Kidney capillary endothelial cell (primary cell): ENCODE measurements around the gene ZCCHC7.

Source experiments
- DNase-seq: peaks from one replicate; pipeline ENCODE4 v3.0.0-alpha.2; 2018; ENCODE audit warnings: low spot score

Gene ZCCHC7

DNA sequence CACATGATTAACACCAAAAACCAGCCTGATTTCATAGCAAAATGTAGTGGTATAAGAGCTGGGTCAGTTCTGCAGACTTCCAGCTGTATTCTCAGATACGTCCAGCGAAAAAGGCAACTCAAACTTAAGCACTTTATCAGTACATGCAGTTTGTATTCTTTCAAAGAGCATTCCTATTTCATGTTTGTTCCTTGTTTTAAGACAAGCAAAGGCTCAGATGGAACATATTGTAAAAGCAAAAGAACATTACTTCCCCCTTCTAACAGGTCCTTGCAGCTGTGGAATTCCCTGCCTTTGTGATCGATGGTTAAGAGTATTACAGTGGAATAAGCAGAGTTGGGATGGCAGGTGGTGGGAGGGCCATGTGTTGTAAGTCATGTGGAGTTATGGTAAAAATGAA is 215.8 kb downstream of the ZCCHC7 start:
- no peak for DNase-seq

DNA sequence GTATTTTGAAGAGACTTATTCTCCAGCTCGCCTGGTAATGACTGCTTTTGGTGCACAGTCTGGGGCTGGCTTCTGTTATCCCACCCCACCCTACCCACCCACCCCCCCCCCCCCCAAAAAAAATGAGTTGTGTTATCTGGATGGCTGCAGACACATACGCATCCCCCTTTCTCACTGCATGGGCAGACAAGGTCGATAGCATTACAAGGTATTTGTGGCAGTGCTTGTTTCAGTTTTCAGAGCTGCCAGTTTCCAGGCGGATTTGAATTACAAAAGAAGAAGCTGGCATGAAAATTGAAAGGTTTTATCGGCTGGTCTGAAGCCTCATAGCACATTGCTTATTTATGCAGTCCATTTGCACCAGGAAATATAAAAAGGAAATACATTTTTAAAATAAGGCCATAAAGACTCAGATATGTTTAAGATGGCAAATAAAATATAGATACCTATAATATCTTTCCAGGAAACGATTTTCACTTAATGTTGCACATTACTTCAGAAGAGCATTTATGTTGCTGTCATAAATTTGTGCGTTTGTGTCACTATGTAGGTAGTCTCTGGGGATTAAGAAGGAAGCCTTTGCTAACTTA is 217.0 kb downstream of the ZCCHC7 start:
- no peak for DNase-seq

DNA sequence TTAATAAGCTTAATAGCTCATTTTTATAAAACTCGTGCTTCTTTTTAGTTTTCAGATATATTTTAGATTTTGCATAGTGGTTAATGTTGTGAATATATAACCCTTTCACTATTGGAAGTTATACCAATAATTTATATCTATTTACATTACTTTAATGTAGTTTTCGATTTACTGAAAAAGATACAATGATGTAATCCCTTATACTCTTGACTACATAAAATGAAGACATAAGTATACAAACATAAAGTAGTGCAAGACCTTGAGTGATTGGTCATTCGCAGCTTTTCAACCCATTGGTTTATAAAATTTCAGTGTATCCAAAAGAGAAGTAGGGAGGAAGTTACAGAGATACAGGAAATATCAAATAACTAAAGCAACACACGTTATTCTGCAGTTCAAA is 217.8 kb downstream of the ZCCHC7 start:
- DNase-seq: no peak

DNA sequence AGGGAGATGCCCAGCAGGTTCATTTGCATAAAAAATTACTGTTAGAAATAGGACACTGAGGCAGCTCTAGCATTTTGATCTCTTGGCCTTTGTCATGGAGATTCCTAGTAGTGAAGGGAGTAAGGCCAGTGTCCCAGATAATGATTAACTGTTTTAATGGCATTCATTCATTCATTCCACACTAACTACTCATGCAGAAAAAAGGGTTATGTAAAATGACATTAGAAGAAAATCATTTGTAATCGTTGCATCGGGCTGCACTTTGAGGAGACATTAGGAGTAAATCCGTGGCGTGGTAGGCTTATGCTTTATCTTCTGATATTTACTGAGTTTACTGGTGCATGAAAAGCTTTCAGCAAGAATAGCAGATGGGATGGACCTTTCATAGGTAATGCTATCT is 219.5 kb downstream of the ZCCHC7 start:
- DNase-seq: no peak

DNA sequence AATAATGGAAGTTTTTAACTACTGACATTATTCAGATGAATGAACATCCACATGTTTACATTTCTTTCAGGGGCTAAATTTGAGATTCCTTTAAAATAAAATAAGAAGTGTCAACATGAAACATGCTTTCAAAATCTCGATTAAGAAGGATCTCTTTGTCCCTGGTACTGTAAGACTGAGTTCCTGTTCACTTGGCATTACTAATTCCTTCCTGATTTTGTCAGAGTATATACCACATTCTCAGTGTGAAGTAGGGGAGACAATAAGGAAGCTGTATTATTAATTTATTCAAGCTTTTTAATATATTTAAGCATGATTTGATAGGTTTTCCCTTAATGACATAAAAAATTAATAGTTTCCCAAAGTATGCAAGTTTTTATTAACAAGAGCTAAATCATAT is 220.6 kb downstream of the ZCCHC7 start:
- DNase-seq: peak; percentile 20

DNA sequence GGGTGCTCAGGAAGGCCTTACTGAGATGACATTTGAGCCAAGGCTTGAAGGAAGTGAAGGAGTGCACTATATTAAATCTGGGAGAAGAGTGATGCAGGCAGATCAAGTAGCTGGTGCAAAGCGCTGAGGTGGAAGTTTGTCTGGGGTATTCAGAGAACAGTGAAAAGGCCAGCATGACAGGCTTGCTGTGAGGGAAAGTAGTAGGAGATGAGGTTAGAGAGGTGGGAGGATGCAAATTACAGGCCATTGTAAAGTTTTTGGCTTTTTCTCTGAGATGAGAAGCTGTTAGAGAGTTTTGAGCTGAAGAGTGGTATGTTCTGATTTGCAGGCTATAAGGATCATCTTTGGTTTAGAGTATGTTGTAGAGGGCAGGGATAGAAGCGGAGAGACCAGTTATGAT is 221.3 kb downstream of the ZCCHC7 start:
- DNase-seq: no peak

DNA sequence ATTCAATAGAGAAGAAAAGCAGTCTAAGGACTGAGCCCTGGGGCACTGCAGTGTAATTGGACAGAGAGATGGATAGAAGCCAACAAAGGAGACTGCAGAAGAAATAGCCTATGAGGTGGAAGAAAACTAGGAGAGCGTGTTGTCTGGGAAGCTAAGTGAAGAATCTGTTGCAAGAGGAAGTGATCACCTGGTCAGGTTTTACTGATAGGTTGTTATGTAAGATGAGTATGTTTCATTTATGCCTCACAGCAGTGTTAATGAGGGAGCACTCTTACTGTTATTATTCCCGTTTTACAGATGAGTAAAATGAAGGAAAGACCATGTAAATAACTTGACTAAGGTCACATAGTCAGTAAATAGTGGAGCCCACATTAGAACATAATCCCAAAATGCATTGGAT is 222.1 kb downstream of the ZCCHC7 start:
- no peak for DNase-seq

DNA sequence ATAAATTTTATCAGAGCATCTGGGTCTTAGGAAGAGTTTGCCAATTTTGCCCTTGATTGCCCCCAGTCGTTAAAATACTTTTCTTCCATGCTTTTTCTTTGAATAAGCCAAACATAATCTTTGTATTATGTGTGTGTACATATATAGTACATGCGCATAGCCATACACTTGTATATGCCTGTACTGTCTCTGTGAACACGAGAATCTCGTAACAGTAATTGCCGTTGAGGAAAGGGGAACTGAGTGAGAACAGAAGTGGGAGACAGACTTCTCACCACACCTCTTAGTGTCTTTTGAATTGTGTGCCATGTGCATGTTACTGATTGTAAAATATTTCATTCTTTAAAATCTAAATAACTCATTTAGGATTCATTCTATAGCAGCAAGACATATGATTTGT is 222.5 kb downstream of the ZCCHC7 start:
- no peak for DNase-seq

DNA sequence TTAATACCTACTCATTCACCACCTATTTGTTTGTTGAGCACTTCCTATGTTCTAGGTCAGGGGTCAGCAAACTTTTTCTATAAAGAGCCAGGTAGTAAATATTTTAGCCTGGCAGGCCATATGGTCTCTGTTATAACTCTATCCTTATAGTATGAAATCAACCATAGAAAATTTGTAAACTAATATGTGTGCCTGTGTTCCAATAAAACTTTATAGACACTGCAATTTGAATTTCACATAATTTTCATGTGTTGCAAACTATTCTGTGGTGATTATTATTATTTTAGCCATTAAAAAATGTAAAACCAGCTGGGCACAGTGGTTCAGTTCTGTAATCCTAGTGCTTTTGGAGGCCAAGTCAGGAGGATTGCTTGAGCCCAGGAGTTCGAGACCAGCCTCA is 223.3 kb downstream of the ZCCHC7 start:
- DNase-seq: no peak

DNA sequence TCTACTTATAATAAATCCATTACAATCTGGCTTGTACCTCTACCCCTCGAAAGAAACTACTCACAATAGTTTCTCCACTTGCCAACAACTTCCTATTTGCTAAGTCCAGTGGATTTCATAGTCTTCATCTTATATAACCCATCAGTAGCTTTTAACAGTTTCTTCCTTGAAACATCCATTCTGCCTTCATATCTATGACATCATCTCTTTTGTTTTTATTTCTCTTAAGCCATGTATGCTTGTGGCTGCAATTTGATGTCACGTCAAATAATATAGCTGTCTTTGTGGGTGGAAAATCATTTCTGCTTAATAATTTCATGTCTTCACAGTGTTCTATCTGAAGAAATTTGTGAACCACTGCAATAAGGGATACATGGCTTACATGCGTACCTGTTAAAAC is 224.7 kb downstream of the ZCCHC7 start:
- no peak for DNase-seq

DNA sequence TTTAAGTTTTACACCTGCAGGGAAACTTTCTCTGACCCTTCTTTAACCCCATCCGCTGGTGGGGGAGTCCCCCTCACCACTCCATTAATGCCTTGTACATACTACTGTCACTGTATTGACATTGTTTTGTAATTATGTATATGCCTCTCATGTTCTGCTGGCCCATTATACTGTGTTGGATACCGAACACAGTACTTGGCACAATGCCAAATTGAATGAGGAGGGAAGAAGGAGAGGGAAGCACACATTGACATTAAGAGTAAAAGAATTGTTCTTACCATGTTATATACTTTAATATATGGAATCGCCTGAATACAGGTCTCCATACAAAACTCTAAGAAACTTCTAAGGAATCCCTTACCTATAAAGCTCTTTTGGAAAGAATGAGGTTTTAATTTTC is 228.5 kb downstream of the ZCCHC7 start:
- no peak for DNase-seq

DNA sequence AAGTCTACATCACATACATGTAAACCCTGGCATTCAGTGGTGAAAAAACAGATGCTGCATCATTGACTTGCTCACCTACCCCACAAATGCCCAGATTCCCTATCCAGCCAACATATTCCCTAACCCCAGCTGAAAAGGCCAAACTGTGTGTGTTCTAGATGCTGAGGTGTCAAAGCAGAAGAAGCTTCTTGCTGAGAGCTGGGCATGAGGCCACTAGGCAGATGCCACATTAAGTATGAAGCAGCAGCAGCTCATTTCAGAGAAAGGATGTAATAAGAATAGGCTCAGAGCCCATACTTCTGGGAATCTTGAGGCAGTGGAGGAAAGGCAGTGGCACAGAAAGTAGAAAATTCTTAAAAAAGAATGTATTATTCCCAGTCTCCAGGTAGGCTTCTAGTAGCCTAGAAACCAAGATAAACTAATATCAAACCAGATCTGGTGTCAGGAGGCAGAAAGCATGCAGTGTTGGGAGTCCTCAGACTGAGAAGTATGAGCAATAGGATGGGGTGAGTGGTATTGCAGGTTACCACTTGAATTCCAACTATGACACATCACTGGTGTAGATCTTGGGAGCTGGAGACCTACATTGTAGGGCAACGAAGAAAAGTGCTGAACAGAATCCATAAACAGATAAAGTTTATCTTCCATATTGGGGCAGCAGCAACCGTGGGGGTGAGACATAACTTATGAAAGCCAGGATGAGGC is 230.3 kb downstream of the ZCCHC7 start:
- no peak for DNase-seq

DNA sequence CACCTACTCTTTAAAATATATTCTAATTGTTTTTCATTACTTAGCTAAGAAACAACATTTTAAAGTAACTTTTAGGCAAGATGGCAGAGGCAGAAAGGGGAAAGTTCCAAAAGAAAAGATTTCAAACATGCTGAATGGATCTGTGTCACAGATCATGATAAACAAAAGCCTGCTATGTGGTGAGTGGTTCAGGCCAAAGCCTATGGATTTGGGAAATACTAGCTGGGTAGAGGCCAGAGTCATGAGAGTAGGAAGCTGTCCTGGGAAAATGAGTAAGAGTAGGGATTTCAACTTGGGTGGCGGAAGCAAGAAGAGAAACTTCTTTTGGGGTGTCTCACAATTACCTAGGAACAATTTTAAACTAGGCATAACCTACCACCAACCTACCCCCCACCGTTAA is 233.4 kb downstream of the ZCCHC7 start:
- no peak for DNase-seq

DNA sequence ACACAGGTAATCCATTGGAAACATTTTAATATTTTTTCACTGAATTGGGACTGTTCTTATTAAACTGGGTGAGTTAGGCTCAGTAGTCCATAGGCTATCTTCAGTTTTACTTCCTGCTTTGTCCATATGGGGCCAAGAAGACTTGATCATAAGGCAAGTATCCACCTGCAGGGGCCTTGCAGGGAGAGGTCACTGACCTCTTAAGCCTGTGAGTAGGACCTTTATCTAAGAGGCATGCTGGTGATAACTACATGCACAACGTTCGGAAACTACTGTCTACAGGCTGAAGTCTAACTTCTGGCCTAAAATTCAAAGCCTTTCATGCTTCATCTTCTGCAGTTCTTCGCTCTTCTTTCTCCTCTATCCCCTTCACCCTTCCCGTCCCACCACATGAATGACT is 242.1 kb downstream of the ZCCHC7 start:
- no peak for DNase-seq

DNA sequence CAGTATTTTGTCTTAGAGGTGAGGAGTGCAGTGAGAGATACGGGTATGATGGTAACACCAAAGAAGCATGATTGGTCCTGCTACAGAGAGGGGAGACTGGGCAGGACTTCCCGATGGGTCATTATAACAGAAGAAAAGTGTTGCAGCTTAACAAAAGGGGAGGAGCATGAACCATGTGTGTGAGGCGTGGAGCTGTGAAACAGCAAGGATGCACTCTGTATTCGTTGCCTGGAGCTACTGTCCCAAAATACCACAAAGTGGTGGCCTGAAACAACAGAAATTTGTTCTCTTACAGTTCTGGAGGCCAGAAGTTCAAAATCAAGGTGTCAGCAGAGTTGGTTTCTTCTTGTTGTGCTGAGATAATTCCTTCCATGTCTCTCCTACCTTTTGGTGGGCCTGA is 242.8 kb downstream of the ZCCHC7 start:
- no peak for DNase-seq

DNA sequence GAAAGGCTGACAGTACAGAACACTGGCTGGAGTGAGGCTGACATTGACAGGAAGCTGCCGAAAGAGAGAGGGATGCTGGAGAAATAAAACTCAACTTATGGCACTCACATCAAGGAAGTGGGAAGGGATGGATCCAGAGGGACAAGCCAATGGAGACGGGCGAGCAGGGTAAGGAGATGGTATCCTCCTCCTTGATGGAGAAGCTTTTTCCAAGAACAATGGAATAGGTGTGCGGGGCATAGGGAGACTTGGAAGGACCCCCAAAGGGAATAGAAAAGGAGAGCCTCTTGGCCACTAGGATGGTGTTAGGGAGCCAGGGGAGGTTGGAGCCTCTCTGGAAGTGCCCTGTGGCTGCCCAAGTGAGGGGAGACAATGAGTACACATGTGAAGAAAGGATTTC is 243.8 kb downstream of the ZCCHC7 start:
- DNase-seq: no peak

DNA sequence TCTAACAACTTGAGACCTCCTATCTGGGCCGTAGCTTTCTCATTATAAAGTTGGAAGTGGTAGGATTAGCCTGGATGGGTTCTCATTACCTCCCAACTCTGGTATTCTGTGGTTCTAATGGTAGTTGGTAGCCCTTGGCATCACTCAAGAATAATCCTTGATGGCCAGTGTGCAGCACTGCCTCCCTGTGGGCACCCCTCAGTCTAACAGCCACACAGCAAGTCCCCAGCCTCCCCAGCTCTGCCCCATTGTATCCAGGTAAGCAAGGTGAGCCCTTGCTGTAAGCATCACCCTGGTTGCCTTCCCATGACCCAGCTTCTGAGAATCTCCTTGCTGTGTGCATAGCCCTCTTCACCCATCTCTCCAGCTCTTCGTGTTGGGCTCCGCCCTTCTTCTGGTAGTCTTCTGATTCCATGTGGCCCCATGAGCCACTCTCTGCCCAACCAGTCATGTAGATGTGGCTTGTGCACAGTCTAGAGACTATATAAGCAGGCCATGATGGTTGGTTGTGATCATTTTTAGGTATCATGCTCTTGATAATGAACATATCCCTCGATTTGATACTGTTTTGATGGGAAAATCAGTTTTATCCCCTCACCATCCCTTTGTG is 244.5 kb downstream of the ZCCHC7 start:
- no peak for DNase-seq

DNA sequence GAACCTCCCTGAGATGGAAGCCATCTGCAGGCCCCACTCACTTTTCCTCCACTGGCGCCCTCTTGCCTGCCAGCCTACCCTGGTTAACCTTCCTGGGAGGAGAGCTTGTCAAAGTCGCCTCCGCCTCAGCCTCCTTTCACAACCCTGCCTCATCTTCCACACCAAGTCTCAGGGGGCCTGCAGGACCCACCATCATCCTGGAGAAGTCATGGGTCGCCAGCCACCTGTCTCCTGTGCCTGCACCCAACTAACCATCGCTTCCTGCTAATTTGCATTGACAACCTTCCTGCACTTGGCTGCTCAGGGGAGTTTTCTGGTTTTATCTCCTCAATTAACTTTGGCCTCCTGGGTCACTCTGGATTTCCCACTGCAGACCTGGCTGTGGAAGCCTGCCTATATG is 249.3 kb downstream of the ZCCHC7 start:
- no peak for DNase-seq

DNA sequence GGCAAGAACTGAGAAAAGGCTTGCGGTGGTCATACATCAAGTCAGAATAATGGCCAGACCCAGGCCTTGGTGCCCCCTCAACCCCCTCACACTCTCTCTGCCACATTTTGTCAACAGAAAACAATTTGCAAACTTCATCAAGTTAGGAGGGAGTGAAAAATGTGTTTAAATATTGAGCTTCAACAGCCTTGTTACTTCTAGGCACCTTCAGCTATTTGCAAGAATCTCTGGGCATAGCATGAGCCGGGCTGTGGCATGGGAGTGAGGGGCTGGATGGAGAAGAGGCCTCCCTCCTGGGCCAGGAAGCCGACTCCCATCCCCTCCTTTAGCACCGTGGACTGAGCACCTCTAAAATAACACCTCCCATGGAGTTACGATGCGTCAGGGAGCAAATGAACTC is 249.9 kb downstream of the ZCCHC7 start:
- no peak for DNase-seq

DNA sequence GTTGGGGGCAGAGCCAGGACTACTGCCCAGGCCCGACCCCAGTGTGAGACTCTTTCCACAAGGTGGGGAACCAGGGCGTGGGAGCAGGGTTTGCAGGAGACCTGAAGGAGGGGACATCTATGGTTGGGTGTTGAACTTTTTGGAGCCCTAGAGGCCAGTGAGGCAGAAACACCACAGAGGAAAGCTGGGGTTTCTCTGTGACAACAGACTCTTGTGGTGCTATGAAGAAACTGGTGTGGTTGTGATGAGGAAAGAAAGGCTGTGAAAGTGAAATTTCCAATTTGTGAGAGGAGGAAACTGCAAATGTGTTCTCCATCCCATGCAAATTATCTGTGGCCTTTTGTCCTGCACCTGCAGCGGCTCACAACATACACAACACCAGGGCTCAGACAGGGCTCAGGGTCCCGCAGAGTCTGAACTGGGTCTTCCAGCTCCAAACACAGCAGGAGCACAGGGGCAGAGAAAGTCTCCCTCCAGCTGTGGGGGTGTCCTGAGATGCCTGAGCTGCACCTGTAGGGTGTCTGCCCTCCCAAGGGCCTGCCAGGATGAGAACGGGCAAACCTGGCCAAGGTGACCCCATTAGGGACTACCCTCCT is 250.7 kb downstream of the ZCCHC7 start:
- DNase-seq: no peak

DNA sequence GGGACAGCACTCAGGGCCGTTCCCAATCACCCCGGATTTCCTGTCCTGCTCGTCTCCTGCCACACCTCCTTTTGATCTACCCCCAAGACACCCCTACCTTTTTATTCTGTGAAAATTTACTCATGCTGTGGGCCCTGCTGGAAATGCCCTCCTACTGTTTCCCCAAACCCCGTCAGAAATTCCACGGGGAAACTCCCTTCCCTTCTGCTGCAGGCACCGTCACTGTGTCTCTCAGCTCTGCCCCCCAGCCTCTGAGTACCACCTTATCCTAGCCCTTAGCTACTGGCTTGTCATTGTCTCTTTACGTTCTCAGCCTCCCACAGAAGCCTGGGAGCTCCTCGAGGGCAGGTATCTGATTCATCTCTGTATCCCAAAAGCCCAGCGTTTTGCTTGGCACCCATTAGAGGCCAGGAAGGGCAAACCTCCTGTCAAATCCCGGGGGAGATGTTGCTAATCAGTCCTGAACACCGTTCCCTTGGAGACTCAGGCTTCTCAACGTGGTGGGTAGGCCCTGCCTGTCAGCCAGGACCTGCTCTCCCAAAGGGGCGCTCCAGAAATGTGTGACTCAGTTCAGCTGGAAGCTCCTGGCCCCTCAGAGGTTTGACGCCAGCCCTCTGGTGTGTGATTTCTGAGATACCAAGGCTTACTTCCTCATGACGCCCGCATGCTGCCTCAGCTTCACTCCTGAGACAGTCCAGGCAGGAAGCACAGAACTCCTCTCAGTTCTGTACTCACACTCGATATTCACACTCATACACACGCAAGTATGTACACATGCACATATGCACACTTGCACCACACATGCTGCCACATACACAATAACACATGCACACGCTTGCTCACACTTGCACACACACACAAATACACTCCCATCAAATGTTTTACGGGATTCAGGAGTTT is 251.4 kb downstream of the ZCCHC7 start:
- no peak for DNase-seq

DNA sequence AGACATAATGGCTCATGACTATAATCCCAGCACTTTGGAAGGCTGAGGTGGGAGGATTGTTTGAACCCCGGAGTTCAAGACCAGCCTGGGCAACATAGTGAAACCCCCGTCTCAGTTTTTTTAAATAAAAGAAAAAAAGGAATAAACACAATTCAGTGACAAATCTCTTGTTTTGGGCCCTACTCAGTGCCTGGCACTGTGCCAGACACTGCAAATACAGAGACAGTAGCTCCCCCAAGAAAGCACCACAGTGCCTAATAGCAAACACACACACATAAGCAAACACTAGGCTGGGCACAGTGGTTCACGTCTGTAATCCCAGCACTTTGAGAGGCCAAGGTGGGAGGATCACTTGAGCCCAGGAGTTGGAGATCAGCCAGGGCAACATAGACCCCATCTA is 252.5 kb downstream of the ZCCHC7 start:
- no peak for DNase-seq
